GM12878 (cell line): ENCODE data around the gene PHC2. TPM values are rescaled to one million over a fixed set of nuclear protein-coding genes. Genes with fewer than 3 reads are reported as not detected.

Source experiments
- ATAC-seq: fragments of 200-7000 bp; cut with Tn5 transposase; 3 replicates; pipeline ENCODE4 v1.9.1; 2020; ENCODE audit warnings: mild to moderate bottlenecking, moderate library complexity
- BruUV-seq: library from RNA; stranded (reverse); fragments of 400-500 nt; replicated peaks from 2 replicates; lab custom pipeline; 2021; lab: Mats Ljungman, UMichigan
- CTCF ChIA-PET: fragments of 300-600 bp; sonication (Branson Sonifier 250); formaldehyde crosslinking; extraction: SDS; loops from one replicate; lab custom pipeline; 2021; ENCODE audit warnings: inconsistent platforms; lab: Yijun Ruan, JAX
- POLR2A ChIA-PET: fragments of 350-600 bp; formaldehyde crosslinking; extraction: SDS; loops from one replicate; lab custom pipeline; 2021; ENCODE audit warnings: inconsistent platforms; lab: Charles Lee
- RAD21 ChIA-PET: fragments of 300-600 bp; sonication (Branson Sonifier 250); formaldehyde crosslinking; loops from one replicate; lab custom pipeline; 2023; ENCODE audit warnings: antibody characterized with exemption; ENCODE audit not compliant: unreplicated experiment; lab: Charles Lee
- SMC1A ChIA-PET: fragments of 300-600 bp; sonication (Branson Sonifier 250); formaldehyde crosslinking; loops from one replicate; lab custom pipeline; 2023; ENCODE audit not compliant: unreplicated experiment, uncharacterized antibody; lab: Charles Lee
- DNase-seq: peaks from one replicate; pipeline ENCODE4 v3.0.0-alpha.2; 2011; ENCODE audit warnings: low read depth, low spot score
- FAIRE-seq: peaks from 3 replicates; lab custom pipeline; 2011; peaks lifted over from hg19 to GRCh38; lab: Jason Lieb, UNC
- H2AFZ ChIP-seq: 2 replicates; pipeline ENCODE4 v1.6.0; 2011; ENCODE audit warnings: low read depth, low read length, control low read depth; ENCODE audit not compliant: control insufficient read depth
- H3K27ac ChIP-seq: 2 replicates; pipeline ENCODE4 v1.5.1; 2011; ENCODE audit warnings: control low read depth; ENCODE audit not compliant: control insufficient read depth, insufficient read depth
- H3K27me3 ChIP-seq, 2 experiments: replicated peaks in 1 of 2; 2 replicates each; pipeline versions ENCODE4 v1.6.0 to v1.6.1; 2011; ENCODE audit warnings: low read length in 1 of 2; ENCODE audit not compliant: control insufficient read depth in 2 of 2, insufficient read depth in 2 of 2
- H3K36me3 ChIP-seq, 2 experiments: 2 replicates each; pipeline ENCODE4 v1.5.1; 2011; ENCODE audit warnings: low read length in 1 of 2; ENCODE audit not compliant: control insufficient read depth in 2 of 2, insufficient read depth in 2 of 2
- H3K4me1 ChIP-seq: 2 replicates; pipeline ENCODE4 v1.6.1; 2011; ENCODE audit warnings: mild to moderate bottlenecking, low read length, moderate library complexity, mixed read lengths; ENCODE audit not compliant: control insufficient read depth, insufficient read depth
- H3K4me2 ChIP-seq: 2 replicates; pipeline ENCODE4 v1.6.0; 2011; ENCODE audit warnings: control low read depth; ENCODE audit not compliant: control insufficient read depth, insufficient read depth
- H3K4me3 ChIP-seq: fragments of 200-600 bp; sonication (generic); 2 replicates; pipeline ENCODE4 v1.5.1; 2016
- H3K79me2 ChIP-seq: 2 replicates; pipeline ENCODE4 v1.6.0; 2011; ENCODE audit warnings: low read length; ENCODE audit not compliant: control insufficient read depth, insufficient read depth
- H3K9ac ChIP-seq: 2 replicates; pipeline ENCODE4 v1.8.0; 2011; ENCODE audit warnings: low read length, control low read depth, mixed read lengths; ENCODE audit not compliant: control insufficient read depth, insufficient read depth
- H3K9me3 ChIP-seq: replicated peaks from 3 replicates; pipeline ENCODE4 v1.5.1; 2011; ENCODE audit warnings: mild to moderate bottlenecking, low read length; ENCODE audit not compliant: control insufficient read depth, insufficient read depth
- H4K20me1 ChIP-seq: 2 replicates; pipeline ENCODE4 v1.6.0; 2011; ENCODE audit not compliant: control insufficient read depth, insufficient read depth
- NFYA ChIP-seq: IDR thresholded peaks from 2 replicates; pipeline ENCODE4 v1.6.1; 2011; ENCODE audit warnings: low read depth, mild to moderate bottlenecking, low read length, improper control_type of control experiment, borderline replicate concordance
- NR2C2 ChIP-seq: IDR thresholded peaks from 2 replicates; pipeline ENCODE4 v1.6.1; 2011; ENCODE audit warnings: borderline replicate concordance, low read depth; ENCODE audit not compliant: control insufficient read depth, insufficient read length
- NR2F1 ChIP-seq: fragments of 450-650 bp; conservative IDR thresholded peaks from 2 replicates; pipeline ENCODE4 v1.6.1; 2017; ENCODE audit warnings: mild to moderate bottlenecking
- SREBF2 ChIP-seq: IDR thresholded peaks from 2 replicates; pipeline ENCODE4 v1.6.1; 2012; ENCODE audit warnings: mild to moderate bottlenecking, low read length
- SRF ChIP-seq, 2 experiments: IDR thresholded peaks; 2 replicates each; pipeline ENCODE4 v1.6.1; 2011; ENCODE audit warnings: low read depth in 2 of 2, low read length in 2 of 2, mild to moderate bottlenecking in 1 of 2, moderate library complexity in 1 of 2
- TBL1XR1 ChIP-seq: IDR thresholded peaks from 2 replicates; pipeline ENCODE4 v1.6.1; 2012; ENCODE audit warnings: low read depth, low read length, improper control_type of control experiment
- WRNIP1 ChIP-seq: IDR thresholded peaks from 2 replicates; pipeline ENCODE4 v1.6.1; 2011; ENCODE audit warnings: low read depth, low read length, improper control_type of control experiment, borderline replicate concordance
- ZNF217 ChIP-seq: fragments of 450-650 bp; IDR thresholded peaks from 2 replicates; pipeline ENCODE4 v1.6.1; 2017; ENCODE audit warnings: antibody characterized with exemption, mild to moderate bottlenecking
- ZZZ3 ChIP-seq: IDR thresholded peaks from 2 replicates; pipeline ENCODE4 v1.6.1; 2011; ENCODE audit warnings: low read depth; ENCODE audit not compliant: control insufficient read depth, insufficient read length
- WGBS: methylation state at CpG from one replicate; pipeline ENCODE4 v1.1.6; 2016; ENCODE audit warnings: low lambda C conversion rate; ENCODE audit not compliant: insufficient replicate concordance, insufficient coverage; ENCODE audit errors: missing lambda C conversion rate; 5-methylcytosine and 5-hydroxymethylcytosine counted together
- in situ Hi-C: fragments of 300-500 bp; cut with MboI; formaldehyde crosslinking; loops from 9 replicates; pipeline ENCODE4 v1.14.3; 2018; ENCODE audit warnings: mixed read lengths
- intact Hi-C: fragments of 100-400 bp; cut with micrococcal nuclease; formaldehyde crosslinking; loops from one replicate; pipeline ENCODE4 v1.14.2; 2022; ENCODE audit not compliant: unreplicated experiment
- polyA plus RNA-seq, 11 experiments: library from polyadenylated mRNA; depleted of rRNA in 4 of 11; unstranded in 6 of 11; stranded (reverse) in 5 of 11; fragments of >200 nt; fragmentation: Nextera tagmentation in 4 of 11; fragmentation: Illumina TruSeq in 1 of 11; extraction: Ambion mirVana in 4 of 11; extraction: Trizol in 1 of 11; gene quantifications; 1 replicate in 1 of 11; 2 replicates in 10 of 11; pipeline versions ENCODE4 v1.2.1 to v1.2.3, GENCODE V29; 2011 to 2016; ENCODE audit warnings: inconsistent platforms in 2 of 11, missing spikeins in 2 of 11, low read depth in 1 of 11
- total RNA-seq, 4 experiments: library from RNA; depleted of rRNA in 3 of 4; stranded (reverse); fragments of >200 nt in 3 of 4; fragmentation: Illumina TruSeq in 1 of 4; extraction: Trizol in 1 of 4; gene quantifications; 2 replicates each; pipeline versions ENCODE4 v1.2.1 to v1.2.3, GENCODE V29; 2013 to 2021
- TF ChIP-seq, protein P1 (sequence below): IDR thresholded peaks from 2 replicates; pipeline ENCODE4 v1.6.1; 2012; ENCODE audit warnings: low read length, inconsistent platforms

Gene PHC2
- total and polyA plus RNA-seq, 10 of the 15 experiments (the other 5 are each of a cell fraction or from before 2014, with no cell fraction given), result 2.0 to 35.9 (median 16.4) TPM

DNA sequence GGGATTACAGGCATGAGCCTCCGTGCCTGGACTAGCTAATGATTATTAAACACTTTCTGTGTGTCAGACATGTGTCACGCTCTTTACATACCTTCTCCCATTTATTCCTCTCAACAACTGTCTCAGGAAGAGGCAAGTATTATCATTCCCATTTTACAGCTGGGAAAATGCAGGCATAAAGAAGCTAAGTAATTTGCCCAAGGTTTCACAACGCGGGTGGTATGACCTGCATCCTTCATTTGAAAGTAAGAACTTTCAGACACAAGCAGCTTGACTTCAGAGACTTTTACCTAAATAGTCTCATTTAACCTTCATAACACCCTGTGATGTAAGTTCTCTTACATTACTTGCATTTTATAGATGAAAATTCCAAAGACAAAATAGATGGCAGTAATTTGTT, 40.5 kb upstream of the PHC2 start:
- FAIRE-seq, result no peak
- POLR2A ChIA-PET, result interaction anchor here (1.2 to 2.2 kb wide), 4 partner anchors 10 to 176 kb away, joined by 5 to 10 read pairs (median 8); no protein-coding TSS in a partner anchor
- Histone ChIP-seq H3K9ac (no peak overlapping the region), H3K36me3 (no peaks in the 10 kb centered on the region), H3K4me1 (peaks cover 7% of the 10 kb centered on the region), H3K27ac (no peak overlapping the region), H4K20me1 (no peaks in the 10 kb centered on the region), H3K79me2 (peaks cover 8% of the 10 kb centered on the region), H2AFZ (peak overlapping the region; percentile 95), H3K27me3 (no peaks in the 10 kb centered on the region), H3K9me3 (no peaks in the 10 kb centered on the region), H3K4me3 (no peak overlapping the region), H3K4me2 (peak overlapping the region; percentile 88; the same call in 1 of the 2 replicates)
- TF ChIP-seq SREBF2, result no peak
- no peak for TF ChIP-seq NR2F1
- no peak for TF ChIP-seq NFYA
- no peak for TF ChIP-seq NR2C2
- TF ChIP-seq, protein P1, sequence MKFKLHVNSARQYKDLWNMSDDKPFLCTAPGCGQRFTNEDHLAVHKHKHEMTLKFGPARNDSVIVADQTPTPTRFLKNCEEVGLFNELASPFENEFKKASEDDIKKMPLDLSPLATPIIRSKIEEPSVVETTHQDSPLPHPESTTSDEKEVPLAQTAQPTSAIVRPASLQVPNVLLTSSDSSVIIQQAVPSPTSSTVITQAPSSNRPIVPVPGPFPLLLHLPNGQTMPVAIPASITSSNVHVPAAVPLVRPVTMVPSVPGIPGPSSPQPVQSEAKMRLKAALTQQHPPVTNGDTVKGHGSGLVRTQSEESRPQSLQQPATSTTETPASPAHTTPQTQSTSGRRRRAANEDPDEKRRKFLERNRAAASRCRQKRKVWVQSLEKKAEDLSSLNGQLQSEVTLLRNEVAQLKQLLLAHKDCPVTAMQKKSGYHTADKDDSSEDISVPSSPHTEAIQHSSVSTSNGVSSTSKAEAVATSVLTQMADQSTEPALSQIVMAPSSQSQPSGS, result no peak
- TF ChIP-seq ZZZ3, result no peak
- no peak for TF ChIP-seq SRF (IDR thresholded peaks at IDR 0.05; ENCODE audit: low read depth in 2 of 2, low read length in 2 of 2)
- TF ChIP-seq ZNF217, result no peak
- TF ChIP-seq WRNIP1, result no peak
- TF ChIP-seq TBL1XR1, result no peak
- intact Hi-C loops (loop anchor here (5.0 kb wide), 1 partner anchor 141 kb away; no protein-coding TSS in a partner anchor), in situ Hi-C loops (no loop called here)
- no peak for DNase-seq
- RAD21 ChIA-PET, result interaction anchor here (0.8 to 6.3 kb wide), 16 partner anchors 8 to 358 kb away, joined by 3 to 103 read pairs (median 6); no protein-coding TSS in a partner anchor
- no TSS peak for BruUV-seq
- WGBS, result 64% methylated on average over 4 of the region's 4 CpGs
- no peak for ATAC-seq
- SMC1A ChIA-PET, result interaction anchor here (0.5 to 8.8 kb wide), 36 partner anchors 9 to 849 kb away, joined by 3 to 149 read pairs (median 4); no protein-coding TSS in a partner anchor
- CTCF ChIA-PET, result interaction anchor here (0.7 to 9.8 kb wide), 39 partner anchors 10 to 379 kb away, joined by 3 to 239 read pairs (median 4); partner anchors contain the start of gene PHC2
